Neural cell (in vitro differentiated cells): ENCODE measurements around the gene GPR62.

Experiments
- EP300 ChIP-seq: fragments of 450-650 bp; conservative IDR thresholded peaks from 2 replicates; pipeline ENCODE4 v1.6.1; 2014; ENCODE audit warnings: antibody characterized with exemption, mild to moderate bottlenecking, moderate library complexity; ENCODE audit not compliant: poor library complexity, severe bottlenecking
- EZH2 ChIP-seq: fragments of 200-600, 300-800 bp; shearing (Covaris generic), sonication (generic); IDR thresholded peaks from 2 replicates; pipeline ENCODE4 v1.6.1; 2014; ENCODE audit warnings: antibody characterized with exemption, low read length, borderline replicate concordance, mild to moderate bottlenecking; ENCODE audit not compliant: insufficient read depth, poor library complexity, severe bottlenecking
- POLR2AphosphoS5 ChIP-seq: IDR thresholded peaks from 2 replicates; pipeline ENCODE4 v1.6.1; 2012
- RAD21 ChIP-seq: fragments of 450-650 bp; conservative IDR thresholded peaks from 2 replicates; pipeline ENCODE4 v1.6.1; 2014; ENCODE audit warnings: antibody characterized with exemption, mild to moderate bottlenecking, moderate library complexity
- SMC3 ChIP-seq: fragments of 450-650 bp; conservative IDR thresholded peaks from 2 replicates; pipeline ENCODE4 v1.6.1; 2014; ENCODE audit warnings: antibody characterized with exemption, mild to moderate bottlenecking, moderate library complexity; ENCODE audit not compliant: poor library complexity
- TAF1 ChIP-seq: IDR thresholded peaks from 2 replicates; pipeline ENCODE4 v1.6.1; 2012; ENCODE audit warnings: low read depth
- TF ChIP-seq, protein P1 (sequence below): IDR thresholded peaks from 2 replicates; pipeline ENCODE4 v1.6.1; 2012; ENCODE audit warnings: borderline replicate concordance
- TF ChIP-seq, protein P2 (sequence below): fragments of 450-650 bp; IDR thresholded peaks from 2 replicates; pipeline ENCODE4 v1.5.1; 2014; ENCODE audit warnings: antibody characterized with exemption, mild to moderate bottlenecking, moderate library complexity; ENCODE audit not compliant: poor library complexity, severe bottlenecking

DNA sequence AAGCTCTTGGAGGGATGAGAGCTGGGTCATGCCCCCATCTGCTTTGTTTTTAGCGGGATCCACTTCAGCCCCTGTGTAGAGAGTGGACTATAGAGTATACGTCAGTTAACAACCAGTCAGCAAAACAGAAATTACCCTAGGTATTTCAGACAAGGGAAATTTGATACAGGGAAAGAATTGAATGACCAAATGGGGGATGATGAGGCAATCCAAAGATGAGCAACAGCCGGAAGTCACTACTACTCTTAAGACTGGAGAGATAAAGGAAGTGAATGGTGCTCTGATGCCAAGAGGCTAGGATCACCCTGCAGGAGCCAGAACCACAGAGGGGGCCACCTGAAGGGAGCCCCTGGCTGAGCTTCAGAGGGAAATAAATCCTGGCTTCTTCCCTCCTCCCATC lies 1.7 kb upstream of the GPR62 start:
- TF ChIP-seq, protein P1, sequence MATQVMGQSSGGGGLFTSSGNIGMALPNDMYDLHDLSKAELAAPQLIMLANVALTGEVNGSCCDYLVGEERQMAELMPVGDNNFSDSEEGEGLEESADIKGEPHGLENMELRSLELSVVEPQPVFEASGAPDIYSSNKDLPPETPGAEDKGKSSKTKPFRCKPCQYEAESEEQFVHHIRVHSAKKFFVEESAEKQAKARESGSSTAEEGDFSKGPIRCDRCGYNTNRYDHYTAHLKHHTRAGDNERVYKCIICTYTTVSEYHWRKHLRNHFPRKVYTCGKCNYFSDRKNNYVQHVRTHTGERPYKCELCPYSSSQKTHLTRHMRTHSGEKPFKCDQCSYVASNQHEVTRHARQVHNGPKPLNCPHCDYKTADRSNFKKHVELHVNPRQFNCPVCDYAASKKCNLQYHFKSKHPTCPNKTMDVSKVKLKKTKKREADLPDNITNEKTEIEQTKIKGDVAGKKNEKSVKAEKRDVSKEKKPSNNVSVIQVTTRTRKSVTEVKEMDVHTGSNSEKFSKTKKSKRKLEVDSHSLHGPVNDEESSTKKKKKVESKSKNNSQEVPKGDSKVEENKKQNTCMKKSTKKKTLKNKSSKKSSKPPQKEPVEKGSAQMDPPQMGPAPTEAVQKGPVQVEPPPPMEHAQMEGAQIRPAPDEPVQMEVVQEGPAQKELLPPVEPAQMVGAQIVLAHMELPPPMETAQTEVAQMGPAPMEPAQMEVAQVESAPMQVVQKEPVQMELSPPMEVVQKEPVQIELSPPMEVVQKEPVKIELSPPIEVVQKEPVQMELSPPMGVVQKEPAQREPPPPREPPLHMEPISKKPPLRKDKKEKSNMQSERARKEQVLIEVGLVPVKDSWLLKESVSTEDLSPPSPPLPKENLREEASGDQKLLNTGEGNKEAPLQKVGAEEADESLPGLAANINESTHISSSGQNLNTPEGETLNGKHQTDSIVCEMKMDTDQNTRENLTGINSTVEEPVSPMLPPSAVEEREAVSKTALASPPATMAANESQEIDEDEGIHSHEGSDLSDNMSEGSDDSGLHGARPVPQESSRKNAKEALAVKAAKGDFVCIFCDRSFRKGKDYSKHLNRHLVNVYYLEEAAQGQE = no peak
- TF ChIP-seq, protein P2, sequence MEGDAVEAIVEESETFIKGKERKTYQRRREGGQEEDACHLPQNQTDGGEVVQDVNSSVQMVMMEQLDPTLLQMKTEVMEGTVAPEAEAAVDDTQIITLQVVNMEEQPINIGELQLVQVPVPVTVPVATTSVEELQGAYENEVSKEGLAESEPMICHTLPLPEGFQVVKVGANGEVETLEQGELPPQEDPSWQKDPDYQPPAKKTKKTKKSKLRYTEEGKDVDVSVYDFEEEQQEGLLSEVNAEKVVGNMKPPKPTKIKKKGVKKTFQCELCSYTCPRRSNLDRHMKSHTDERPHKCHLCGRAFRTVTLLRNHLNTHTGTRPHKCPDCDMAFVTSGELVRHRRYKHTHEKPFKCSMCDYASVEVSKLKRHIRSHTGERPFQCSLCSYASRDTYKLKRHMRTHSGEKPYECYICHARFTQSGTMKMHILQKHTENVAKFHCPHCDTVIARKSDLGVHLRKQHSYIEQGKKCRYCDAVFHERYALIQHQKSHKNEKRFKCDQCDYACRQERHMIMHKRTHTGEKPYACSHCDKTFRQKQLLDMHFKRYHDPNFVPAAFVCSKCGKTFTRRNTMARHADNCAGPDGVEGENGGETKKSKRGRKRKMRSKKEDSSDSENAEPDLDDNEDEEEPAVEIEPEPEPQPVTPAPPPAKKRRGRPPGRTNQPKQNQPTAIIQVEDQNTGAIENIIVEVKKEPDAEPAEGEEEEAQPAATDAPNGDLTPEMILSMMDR = no peak
- TF ChIP-seq SMC3 (no peak), TAF1 (no peak), POLR2AphosphoS5 (no peak), RAD21 (no peak), EZH2 (no peak), EP300 (no peak)
